HG03097 (cell line): ENCODE measurements around the gene PLAAT4.

ENCODE experiments used
- ATAC-seq: cut with Tn5 transposase; IDR thresholded peaks from one replicate; pipeline ENCODE4 v1.9.1; 2021; ENCODE audit not compliant: unreplicated experiment, low FRiP score

The PLAAT4 gene

GRCh38 chr11:63536669-63537292 is at the start of gene PLAAT4:
PLAAT4 (plus strand) TSS chr11:63536808; CDS start chr11:63536869, 61 bp downstream.
- ATAC-seq, result peak; percentile 37

- ATAC-seq, result no peak
Measured at GRCh38 chr11:63488789-63489188, 47.8 kb upstream of the PLAAT4 start.

- no peak for ATAC-seq
Measured at GRCh38 chr11:63489879-63490278, 46.7 kb upstream of the PLAAT4 start.

GRCh38 chr11:63490551-63491239 is 45.9 kb upstream of the PLAAT4 start, which contains the start of gene PLAAT5:
PLAAT5 (minus strand) TSS chr11:63491167; CDS start chr11:63491034, 133 bp downstream.
- ATAC-seq, result no peak

- ATAC-seq, result no peak
Measured at GRCh38 chr11:63491240-63491587, 45.4 kb upstream of the PLAAT4 start.

GRCh38 chr11:63491636-63492372 is 44.8 kb upstream of the PLAAT4 start:
- no peak for ATAC-seq

- no peak for ATAC-seq
Measured at GRCh38 chr11:63492441-63492840, 44.2 kb upstream of the PLAAT4 start.

GRCh38 chr11:63493127-63493526 is 43.5 kb upstream of the PLAAT4 start:
- no peak for ATAC-seq

- no peak for ATAC-seq
Measured at GRCh38 chr11:63494975-63495374, 41.6 kb upstream of the PLAAT4 start.

GRCh38 chr11:63499874-63500273 is 36.7 kb upstream of the PLAAT4 start:
- no peak for ATAC-seq

GRCh38 chr11:63501236-63501635 is 35.4 kb upstream of the PLAAT4 start:
- no peak for ATAC-seq

- no peak for ATAC-seq
Measured at GRCh38 chr11:63502252-63502820, 34.3 kb upstream of the PLAAT4 start.

GRCh38 chr11:63503492-63503891 is 33.1 kb upstream of the PLAAT4 start:
- ATAC-seq, result no peak

GRCh38 chr11:63504054-63504453 is 32.6 kb upstream of the PLAAT4 start:
- no peak for ATAC-seq

GRCh38 chr11:63504933-63505586 is 31.5 kb upstream of the PLAAT4 start:
- ATAC-seq, result no peak

GRCh38 chr11:63505857-63506528 is 30.6 kb upstream of the PLAAT4 start, which contains the start of gene LGALS12:
LGALS12 (plus strand) TSS chr11:63506084; CDS start chr11:63506459, 375 bp downstream.
- ATAC-seq, result no peak

GRCh38 chr11:63506876-63507275 is 29.7 kb upstream of the PLAAT4 start:
- ATAC-seq, result no peak

- ATAC-seq, result no peak
Measured at GRCh38 chr11:63507511-63507910, 29.1 kb upstream of the PLAAT4 start.

GRCh38 chr11:63508009-63508408 is 28.6 kb upstream of the PLAAT4 start:
- ATAC-seq, result no peak

GRCh38 chr11:63508745-63509144 is 27.9 kb upstream of the PLAAT4 start:
- ATAC-seq, result no peak
